Activated CD4-positive, CD25-positive, alpha-beta regulatory T cell treated with anti-CD3 and anti-CD28 coated beads, Interleukin-2, amount 50 U/mL, for 72 hours (primary cell): ENCODE data around the gene TIMP3.

Source experiments
- DNase-seq: peaks from one replicate; pipeline ENCODE4 v3.0.0; 2021

Gene TIMP3

DNA sequence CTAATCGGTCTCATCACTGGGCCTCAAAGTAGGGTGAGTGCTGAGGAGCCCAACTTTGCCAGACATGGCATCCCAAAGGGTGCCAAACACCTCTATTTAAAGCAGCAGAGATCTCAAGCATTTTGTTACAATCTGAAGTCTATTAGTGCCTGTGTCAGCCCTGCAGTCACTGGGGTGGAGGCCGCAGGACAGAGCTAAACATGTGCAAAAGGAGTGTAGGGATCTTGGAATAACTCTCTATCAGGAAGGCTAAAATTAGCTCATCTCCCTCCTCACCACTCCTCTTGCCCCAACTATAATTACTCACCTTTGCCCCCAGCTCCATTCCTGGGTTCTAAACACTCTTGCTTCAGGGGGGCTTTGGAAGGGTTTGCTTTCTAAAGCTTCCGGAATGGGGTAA is 87.5 kb downstream of the TIMP3 start:
- DNase-seq, result no peak

DNA sequence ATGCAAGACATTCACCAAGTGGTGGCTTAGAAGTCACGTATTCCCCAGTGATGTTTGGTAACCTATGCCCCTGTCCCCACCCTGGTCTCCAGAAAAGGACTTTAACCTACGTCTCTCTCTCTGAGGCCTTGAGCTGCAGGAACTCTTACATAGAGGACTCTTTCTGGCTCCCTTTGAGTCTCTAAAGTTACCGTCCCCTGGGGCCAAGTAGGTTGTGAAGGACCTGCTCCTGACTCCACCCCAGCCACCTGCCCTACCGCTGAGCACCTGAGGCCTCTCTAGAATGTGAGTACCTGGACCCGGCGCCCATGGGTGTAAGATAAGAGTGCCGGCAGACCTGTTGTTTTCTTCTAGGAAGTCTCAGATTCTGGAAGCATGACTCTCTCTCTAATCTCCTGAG is 95.4 kb downstream of the TIMP3 start:
- DNase-seq, result no peak

DNA sequence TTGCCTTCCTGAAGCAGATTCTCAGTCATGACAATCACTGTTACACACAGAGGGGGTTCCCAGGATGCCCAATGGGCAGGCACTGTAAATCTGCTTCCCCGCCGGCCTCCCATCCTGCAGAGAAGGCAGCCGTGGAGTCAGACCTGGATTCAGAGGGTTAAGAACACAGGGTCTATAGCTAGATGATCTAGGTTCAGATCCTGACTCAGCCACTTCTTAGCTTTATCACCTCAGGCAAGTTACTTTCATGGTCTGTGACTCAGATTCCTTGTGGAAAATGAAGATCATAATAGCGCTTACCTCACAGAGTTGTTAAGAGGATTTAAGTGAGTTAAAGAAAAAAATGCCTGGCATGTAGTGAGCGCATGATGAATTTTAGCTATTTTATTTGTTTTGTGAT is 95.9 kb downstream of the TIMP3 start:
- DNase-seq, result no peak

DNA sequence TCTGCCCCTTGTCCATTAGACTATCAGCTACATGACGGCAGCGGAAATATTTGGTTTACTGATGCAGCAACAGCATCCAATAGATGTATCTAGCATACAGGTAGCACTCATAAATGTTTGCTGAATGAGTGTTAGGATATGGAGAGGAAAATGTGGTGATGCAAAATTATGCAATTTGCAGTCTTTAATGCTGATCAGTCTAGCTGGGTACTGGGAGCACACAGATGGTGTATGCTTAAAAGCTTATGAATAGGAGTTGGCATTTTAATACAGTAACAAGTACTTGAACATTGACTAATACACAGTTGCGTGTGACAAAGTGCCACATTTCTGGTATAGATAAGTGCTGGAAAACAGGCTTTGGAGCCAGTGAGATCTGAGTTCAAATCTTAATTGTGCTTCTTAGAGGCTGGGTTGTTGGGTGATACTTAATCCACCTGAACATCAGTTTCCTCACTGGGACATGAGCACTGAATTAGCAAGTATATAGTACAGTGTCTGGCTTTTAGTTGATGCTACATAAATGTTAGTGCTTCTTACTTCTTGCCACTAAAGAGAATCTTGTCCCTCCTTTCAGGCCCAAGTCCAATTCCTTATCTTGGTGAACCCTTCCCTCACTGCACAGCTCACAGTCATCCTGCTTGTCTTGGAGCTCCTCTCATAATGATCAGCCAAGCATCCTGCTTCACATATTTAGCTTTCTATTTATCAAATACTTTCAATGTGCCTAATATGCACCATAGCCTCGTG is 99.6 kb downstream of the TIMP3 start:
- DNase-seq, result no peak

GRCh38 chr22:32901925-32902324 is 100.4 kb downstream of the TIMP3 start:
- no peak for DNase-seq

GRCh38 chr22:32903507-32903906 is 102.0 kb downstream of the TIMP3 start:
- no peak for DNase-seq

DNA sequence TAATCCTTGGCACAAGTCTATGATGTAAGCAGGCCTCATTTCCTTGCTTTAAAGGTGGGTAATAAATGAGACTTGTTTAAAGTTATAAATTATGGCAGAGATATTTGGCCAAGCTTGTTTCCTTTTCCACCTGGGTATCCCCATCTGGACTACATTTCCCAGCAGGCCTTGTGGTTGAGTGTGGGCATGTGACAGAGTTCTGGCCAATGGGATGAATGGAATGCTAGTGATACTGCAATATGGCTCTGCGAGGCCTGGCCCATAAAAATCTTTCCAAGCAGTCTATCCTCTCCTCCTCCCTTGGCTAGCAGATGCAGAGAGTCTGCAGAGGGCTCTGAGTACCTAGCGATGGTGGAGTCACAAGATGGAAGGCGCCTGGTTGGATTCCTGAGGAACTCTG is 102.5 kb downstream of the TIMP3 start:
- DNase-seq, result no peak

DNA sequence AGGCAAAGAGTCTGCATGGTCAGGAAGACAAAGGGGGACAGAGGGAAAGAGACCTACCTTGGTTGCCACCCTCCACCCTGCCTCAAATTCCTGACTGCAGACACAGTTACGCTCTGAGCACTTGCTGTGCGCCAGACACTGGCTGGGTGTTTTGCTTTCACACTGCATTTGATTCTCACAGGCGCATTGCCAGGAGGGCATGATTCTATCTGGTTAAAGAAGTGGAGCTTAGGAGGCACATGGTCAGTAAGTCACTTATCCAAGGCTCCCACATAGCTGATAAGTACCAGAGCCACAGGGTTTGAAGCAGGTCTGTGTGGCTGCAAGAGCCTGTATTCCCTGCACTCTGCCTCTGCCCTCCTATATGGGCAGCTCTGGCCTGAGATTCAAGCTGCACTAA is 103.9 kb downstream of the TIMP3 start:
- DNase-seq, result no peak

- DNase-seq, result no peak
Observed at GRCh38 chr22:32909581-32910428, 108.3 kb downstream of the TIMP3 start.

GRCh38 chr22:32910429-32910772 is 108.9 kb downstream of the TIMP3 start:
- no peak for DNase-seq

- DNase-seq, result no peak
Observed at GRCh38 chr22:32911503-32911902, 110.0 kb downstream of the TIMP3 start.
